ENCODE data around the gene TBC1D10B.
"Not testable (repeated sequence)": the region's sequence is repeated elsewhere in the genome, so short reads cannot be mapped to it uniquely, and the experiment has no call there.

The TBC1D10B gene

GRCh38 chr16:30354423-30355143, 15.7 kb downstream of the TBC1D10B start:
- DNase-seq = no peak

GRCh38 chr16:30353438-30354129, 16.7 kb downstream of the TBC1D10B start:
- no peak for DNase-seq

- DNase-seq = no peak
Observed at GRCh38 chr16:30352488-30353401, 17.5 kb downstream of the TBC1D10B start.

DNA sequence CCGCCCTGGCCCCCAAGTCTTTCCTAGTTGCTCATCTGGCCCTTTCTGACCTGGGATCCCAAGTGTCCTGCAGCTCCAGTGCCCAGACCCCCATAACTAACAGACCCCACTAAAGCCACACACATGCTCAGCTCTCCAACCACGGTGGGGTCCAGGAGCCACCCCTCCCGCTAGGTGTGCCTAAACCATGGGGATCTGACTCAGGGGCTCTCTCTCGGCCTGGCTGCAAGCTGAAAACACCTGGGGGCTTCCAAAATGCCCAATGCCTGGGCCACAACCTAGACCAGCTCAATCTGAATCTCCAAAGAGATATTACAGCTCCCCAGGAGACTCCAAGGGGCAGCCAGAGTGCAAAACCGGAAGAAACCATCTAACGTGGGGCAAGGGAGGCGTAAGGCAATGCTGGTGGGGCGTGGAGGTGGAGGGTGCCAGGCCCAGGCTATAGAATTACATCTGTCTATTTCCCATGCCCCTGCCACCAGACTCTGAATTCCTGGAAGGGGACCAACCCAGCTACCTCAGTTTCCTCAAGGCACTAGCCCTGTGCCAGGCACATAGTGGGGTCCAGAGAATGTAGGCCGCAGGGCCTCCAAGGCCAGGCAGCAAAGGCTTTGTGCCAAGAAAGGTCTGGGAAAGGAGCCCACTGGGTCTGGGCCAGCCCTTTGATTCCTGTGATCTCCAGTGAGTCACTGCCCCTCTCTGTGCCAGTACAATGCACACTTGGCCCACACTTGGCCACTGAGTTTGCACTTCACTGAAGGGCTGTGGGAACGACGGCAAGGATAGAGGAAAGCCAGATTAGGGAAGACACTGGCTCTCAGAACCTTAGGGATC, 18.5 kb downstream of the TBC1D10B start:
- no peak for DNase-seq

DNA sequence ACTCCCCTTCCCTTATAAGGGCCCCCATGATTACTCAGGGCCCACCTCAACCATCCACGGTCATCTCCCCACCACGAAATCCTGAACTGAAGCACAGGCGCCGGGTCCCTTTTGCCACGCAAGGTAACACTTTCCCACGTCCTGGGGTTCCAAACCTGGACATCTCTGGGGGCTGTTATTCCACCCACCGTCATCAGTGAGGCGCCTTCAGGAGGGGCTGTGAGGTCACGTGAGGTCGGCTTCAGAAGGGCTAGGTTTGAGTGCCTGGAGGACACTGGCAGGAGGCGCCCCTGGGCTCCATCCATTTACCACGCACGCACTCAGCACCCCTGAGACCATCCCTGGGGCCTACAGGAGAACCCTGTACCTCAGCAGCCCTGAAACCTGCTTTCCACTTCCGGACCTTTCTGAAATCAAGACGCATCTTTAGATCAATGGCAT, 19.3 kb downstream of the TBC1D10B start:
- no peak for DNase-seq

GRCh38 chr16:30350134-30350871, 20.0 kb downstream of the TBC1D10B start:
- peak; percentile 62 for DNase-seq

DNA sequence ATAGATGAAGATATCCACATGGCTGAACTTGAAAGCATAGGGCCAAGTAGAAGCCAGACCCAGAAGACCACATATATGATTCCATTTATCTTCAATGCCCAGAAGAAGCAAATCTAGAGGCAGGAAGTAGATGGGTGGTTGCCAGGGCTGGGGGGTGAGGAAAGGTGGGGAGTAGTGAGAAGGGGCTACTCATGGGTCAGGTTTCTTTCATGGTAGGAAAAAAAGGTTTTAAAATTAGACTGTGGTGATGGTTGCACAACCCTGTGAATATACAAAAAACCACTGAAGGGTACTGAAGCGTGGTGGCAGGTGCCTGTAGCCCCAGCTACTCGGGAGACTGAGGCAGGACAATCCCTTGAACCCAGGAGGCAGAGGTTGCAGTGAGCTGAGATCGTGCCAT, 20.6 kb downstream of the TBC1D10B start:
- no peak for DNase-seq

- no peak for DNase-seq
Observed at GRCh38 chr16:30348929-30349328, 21.4 kb downstream of the TBC1D10B start.

DNA sequence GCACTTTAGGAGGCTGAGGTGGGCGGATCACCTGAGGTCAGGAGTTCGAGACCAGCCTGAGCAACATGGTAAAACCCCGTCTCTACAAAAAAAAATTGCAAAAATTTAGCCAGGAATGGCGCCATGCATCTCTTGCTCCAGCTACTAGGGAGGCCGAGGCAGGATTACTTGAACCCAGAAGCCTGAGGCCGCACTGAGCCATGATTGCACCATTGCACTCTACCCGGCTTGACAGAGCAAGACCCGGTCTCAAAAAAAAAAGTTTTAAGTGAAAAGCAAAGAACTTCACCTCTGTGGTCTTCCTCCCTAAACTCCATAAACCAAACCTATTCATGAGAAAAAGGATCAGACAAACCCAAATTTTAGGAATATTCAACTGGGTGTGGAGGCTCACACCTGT, 22.2 kb downstream of the TBC1D10B start:
- no peak for DNase-seq

DNA sequence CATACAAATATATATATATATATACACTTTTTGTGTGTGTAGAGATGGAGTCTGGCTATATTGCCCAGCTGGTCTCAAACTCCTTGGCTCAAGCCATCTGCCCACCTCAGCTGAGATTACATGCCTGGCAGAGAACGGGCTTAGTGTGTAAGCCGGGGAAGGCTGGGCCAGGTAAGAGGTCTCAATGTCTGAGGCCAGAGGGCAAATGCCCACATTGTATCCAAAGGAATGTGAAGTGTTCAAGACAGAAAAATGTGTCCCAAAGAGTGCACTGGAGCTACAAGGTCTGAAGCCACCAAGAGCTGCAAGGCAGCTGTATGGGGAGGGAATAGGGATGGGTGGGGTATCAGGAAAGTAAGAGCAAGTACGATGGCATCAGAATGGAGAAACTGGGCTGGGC, 24.0 kb downstream of the TBC1D10B start:
- DNase-seq = no peak

DNA sequence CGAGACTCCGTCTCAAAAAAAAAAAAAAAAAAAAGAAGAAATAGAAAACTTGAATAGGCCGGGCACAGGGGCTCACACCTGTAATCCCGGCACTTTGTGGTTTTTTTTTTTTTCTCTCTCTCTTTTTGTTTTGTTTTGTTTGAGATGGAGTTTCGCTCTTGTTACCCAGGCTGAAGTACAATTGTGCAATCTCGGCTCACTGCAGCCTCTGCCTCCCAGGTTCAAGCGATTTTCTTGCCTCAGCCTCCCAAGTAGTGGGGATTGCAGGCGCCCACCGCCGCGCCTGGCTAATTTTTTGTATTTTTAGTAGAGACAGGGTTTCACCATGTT, 26.8 kb downstream of the TBC1D10B start:
- not testable (repeated sequence) for DNase-seq

GRCh38 chr16:30342751-30343490, 27.4 kb downstream of the TBC1D10B start:
- no peak for DNase-seq

DNA sequence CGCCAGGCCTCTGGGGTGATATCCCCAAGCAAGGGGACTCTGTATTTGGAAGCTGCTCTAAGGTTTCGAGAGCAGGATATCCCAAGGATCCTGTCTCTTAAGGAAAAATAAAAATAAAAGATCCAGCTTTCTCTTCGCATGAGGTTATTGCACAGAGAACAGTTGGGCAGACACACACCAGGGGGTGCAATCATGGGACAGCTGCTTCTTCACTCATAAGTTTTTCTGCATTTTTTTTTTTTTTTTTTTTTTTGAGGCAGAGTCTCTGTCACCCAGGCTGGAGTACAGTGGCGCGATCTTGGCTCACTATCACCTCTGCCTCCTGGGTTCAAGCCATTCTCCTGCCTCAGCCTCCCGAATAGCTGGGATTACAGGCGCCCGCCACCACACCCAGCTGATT, 28.3 kb downstream of the TBC1D10B start:
- DNase-seq = not testable (repeated sequence)

DNA sequence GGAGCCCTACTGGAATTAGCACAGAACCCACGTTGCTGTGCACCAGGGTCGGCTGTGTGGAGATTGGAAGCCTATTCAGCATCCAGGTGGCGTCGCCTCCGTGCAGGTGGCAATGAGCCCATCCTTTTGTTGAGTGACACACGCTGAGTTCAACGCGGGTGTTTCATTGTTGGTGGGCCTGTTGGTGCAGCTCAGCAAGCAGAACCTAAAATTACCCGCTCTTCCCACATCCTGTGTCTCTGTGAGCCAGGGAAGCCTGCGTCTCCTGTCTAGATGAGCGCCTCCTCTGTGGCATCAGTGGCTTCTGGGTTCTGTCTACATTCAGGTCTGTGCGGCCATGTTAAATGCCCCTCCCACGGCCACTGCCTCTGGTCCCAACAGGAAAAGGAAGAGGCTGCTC, 29.7 kb downstream of the TBC1D10B start:
- DNase-seq = no peak

GRCh38 chr16:30338715-30339114, 31.6 kb downstream of the TBC1D10B start:
- not testable (repeated sequence) for DNase-seq

GRCh38 chr16:30337964-30338357, 32.3 kb downstream of the TBC1D10B start:
- DNase-seq = not testable (repeated sequence)

DNA sequence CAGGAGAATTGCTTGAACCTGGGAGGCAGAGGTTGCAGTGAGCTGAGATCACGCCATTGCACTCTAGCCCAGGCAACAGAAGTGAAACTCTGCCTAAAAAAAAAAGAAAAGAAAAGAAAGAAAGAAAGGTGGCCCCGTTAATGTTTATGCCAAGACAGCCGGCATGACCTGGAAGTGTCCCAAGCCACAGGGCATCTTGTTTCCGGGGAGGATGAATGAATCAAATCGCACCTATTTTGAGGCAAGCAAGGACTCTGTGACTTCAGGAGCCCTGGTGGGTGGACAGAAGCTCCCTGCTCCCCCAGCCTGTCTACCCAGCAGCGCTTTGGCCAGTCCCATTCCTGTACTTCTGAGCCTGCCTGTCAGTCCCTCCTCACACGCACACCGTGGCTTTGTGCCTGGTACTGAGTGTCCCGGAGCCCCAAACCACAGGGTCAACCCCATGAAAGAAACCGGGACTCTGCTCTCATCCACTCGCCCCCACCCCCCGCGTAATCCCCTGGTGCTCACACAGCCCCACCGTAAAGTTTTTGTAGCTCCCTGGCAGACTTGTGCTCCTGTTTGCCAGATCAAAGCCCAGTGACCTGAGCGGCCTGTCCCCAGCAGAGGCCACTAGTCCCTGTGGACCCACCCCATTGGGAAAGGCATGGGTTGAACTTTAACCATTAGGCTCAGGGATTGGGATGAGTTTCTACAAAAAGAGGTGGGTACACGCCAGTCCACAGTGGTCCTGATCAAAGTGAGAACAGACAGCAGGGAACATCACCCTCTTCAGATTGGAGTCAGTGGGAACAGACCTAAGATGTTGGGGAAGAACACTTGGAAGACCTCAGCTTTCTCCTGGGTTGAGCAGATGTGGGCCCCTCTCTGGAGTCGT, 34.5 kb downstream of the TBC1D10B start:
- peak; percentile 30 for DNase-seq

DNA sequence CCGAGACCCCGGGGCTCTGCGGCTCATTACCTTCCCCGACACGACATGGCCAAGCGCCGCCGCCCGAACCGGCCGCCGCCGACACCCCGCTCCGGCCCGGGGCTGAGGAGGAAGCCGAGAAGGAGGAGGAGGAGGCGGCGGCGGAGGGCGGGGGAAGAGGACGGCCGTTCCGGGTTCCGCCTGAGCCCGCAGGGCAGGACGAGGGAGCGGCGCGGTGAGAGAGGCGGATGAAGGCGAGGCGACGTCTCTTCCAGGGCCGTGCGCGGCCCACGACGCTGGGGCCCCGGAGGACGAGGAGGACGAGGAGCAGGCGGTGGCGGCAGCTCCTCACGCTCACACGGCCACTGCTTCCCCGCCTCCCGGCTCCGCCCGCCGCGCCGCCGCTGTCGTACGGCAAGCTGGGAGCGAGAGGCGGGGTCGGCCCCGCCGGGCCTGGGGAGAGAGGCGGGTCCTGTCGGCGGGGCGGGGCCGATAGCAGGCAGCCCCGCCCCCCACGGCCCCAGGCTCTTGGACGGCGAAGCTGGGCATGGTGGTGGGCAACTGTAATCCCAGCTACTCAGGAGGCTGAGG, 35.2 kb downstream of the TBC1D10B start:
- DNase-seq = peak; percentile 71

- DNase-seq = peak; percentile 81
Observed at GRCh38 chr16:30334473-30334989, 35.8 kb downstream of the TBC1D10B start.
